B cell (primary cell): Measurements from ENCODE around the gene MT1X. TPM values are rescaled to one million over a fixed set of nuclear protein-coding genes. Genes with fewer than 3 reads are reported as not detected.
A peak's percentile ranks its signal among the peaks of the same experiment; 100 is the strongest.

Source experiments
- ATAC-seq: fragments of 200-7000 bp; cut with Tn5 transposase; one replicate; pipeline ENCODE4 v1.10.0; 2021; ENCODE audit warnings: low read depth, mild to moderate bottlenecking, moderate number of reproducible peaks, moderate library complexity
- CTCF ChIA-PET: fragments of 350-600 bp; sonication (Branson Sonifier 250); formaldehyde crosslinking; loops from one replicate; lab custom pipeline; 2021; ENCODE audit warnings: antibody characterized with exemption, inconsistent platforms; lab: Charles Lee
- POLR2A ChIA-PET: fragments of 350-600 bp; sonication (Branson Sonifier 250); formaldehyde crosslinking; loops from one replicate; lab custom pipeline; 2021; ENCODE audit warnings: antibody characterized with exemption; lab: Charles Lee
- DNase-seq: peaks from one replicate; pipeline ENCODE4 v3.0.0; 2013
- H2AFZ ChIP-seq: 2 replicates; pipeline ENCODE4 v1.6.1; 2012; ENCODE audit warnings: mild to moderate bottlenecking, low read depth, low read length; ENCODE audit not compliant: insufficient read depth, poor library complexity, severe bottlenecking
- H3K27ac ChIP-seq, 2 donors: 1 replicate in 1 of 2; 2 replicates in 1 of 2; pipeline ENCODE4 v1.5.1; 2012 to 2013; ENCODE audit warnings: low read length in 2 of 2, mild to moderate bottlenecking in 2 of 2, moderate library complexity in 1 of 2
- H3K27me3 ChIP-seq, 4 experiments: fragments of 200-600 bp in 1 of 4; sonication (generic) in 1 of 4; replicated peaks in 1 of 4; 1 replicate in 2 of 4; 2 replicates in 2 of 4; pipeline versions ENCODE4 v1.6.1 to v1.7.0; 2013 to 2016; ENCODE audit warnings: low read length in 3 of 4, mild to moderate bottlenecking in 2 of 4, mixed read lengths in 1 of 4, moderate library complexity in 1 of 4; ENCODE audit not compliant: insufficient read depth in 4 of 4, control insufficient read depth in 3 of 4; ENCODE audit errors: control extremely low read depth in 1 of 4
- H3K36me3 ChIP-seq, 2 experiments: replicated peaks in 1 of 2; 1 replicate in 1 of 2; 2 replicates in 1 of 2; pipeline versions ENCODE4 v1.6.1 to v1.7.1; 2013; ENCODE audit warnings: low read length in 1 of 2; ENCODE audit not compliant: insufficient read depth in 2 of 2, control insufficient read depth in 1 of 2; ENCODE audit errors: control extremely low read depth in 1 of 2, extremely low read depth in 1 of 2
- H3K4me1 ChIP-seq, 2 donors: fragments of 200-600 bp in 1 of 2; sonication (generic) in 1 of 2; 1 replicate in 1 of 2; 2 replicates in 1 of 2; pipeline versions ENCODE4 v1.5.1 to v1.6.1; 2013 to 2017; ENCODE audit warnings: low read length in 2 of 2; ENCODE audit not compliant: control insufficient read depth in 2 of 2, insufficient read depth in 2 of 2
- H3K4me2 ChIP-seq: replicated peaks from 2 replicates; pipeline ENCODE3; 2012; ENCODE audit warnings: mild to moderate bottlenecking, low read depth, low read length; ENCODE audit not compliant: poor library complexity, severe bottlenecking
- H3K4me3 ChIP-seq, 5 experiments: fragments of 200-600 bp in 1 of 5; sonication (generic) in 1 of 5; 1 replicate in 3 of 5; 2 replicates in 2 of 5; pipeline versions ENCODE4 v1.5.1 to v1.7.0; 2011 to 2016; ENCODE audit warnings: low read length in 4 of 5, mild to moderate bottlenecking in 4 of 5, low read depth in 2 of 5, control low read depth in 1 of 5, moderate library complexity in 1 of 5; ENCODE audit not compliant: insufficient read depth in 1 of 5; ENCODE audit errors: control extremely low read depth in 1 of 5, extremely low read depth in 1 of 5
- H3K79me2 ChIP-seq: fragments of 200-600 bp; sonication (generic); one replicate; pipeline ENCODE4 v1.6.0; 2016; ENCODE audit warnings: low read length; ENCODE audit not compliant: control insufficient read depth, insufficient read depth
- H3K9ac ChIP-seq: fragments of 200-600 bp; sonication (generic); 2 replicates; pipeline ENCODE4 v1.6.1; 2017; ENCODE audit warnings: mild to moderate bottlenecking, low read length, moderate library complexity
- H3K9me3 ChIP-seq, 3 donors: one replicate each; pipeline versions ENCODE4 v1.6.1 to v1.7.1; 2013; ENCODE audit warnings: low read length in 2 of 3; ENCODE audit not compliant: control insufficient read depth in 2 of 3, insufficient read depth in 1 of 3; ENCODE audit errors: control extremely low read depth in 1 of 3
- H4K20me1 ChIP-seq: 2 replicates; pipeline ENCODE4 v1.6.0; 2012; ENCODE audit warnings: mild to moderate bottlenecking, low read length; ENCODE audit not compliant: insufficient read depth, control insufficient read depth, poor library complexity, severe bottlenecking
- H3K27ac Mint-ChIP-seq: one replicate; pipeline ENCODE4 v1.8.0; 2021; ENCODE audit warnings: mixed read lengths
- H3K27me3 Mint-ChIP-seq: one replicate; pipeline ENCODE4 v1.8.0; 2021; ENCODE audit warnings: mixed read lengths
- H3K4me1 Mint-ChIP-seq: one replicate; pipeline ENCODE4 v1.8.0; 2021; ENCODE audit warnings: mixed read lengths
- H3K4me3 Mint-ChIP-seq: one replicate; pipeline ENCODE4 v1.8.0; 2021; ENCODE audit warnings: mixed read lengths
- H3K9me3 Mint-ChIP-seq: one replicate; pipeline ENCODE4 v1.8.0; 2022; ENCODE audit warnings: mixed read lengths; ENCODE audit not compliant: insufficient read depth
- EZH2 ChIP-seq: IDR thresholded peaks from 2 replicates; pipeline ENCODE4 v1.6.1; 2012; ENCODE audit warnings: borderline replicate concordance, low read depth, mild to moderate bottlenecking, moderate library complexity, low read length; ENCODE audit not compliant: insufficient read depth, poor library complexity, severe bottlenecking
- WGBS: methylation state at CpG from one replicate; pipeline ENCODE4 v1.1.5; 2013; ENCODE audit warnings: missing lambda C conversion rate; ENCODE audit not compliant: insufficient coverage; 5-methylcytosine and 5-hydroxymethylcytosine counted together
- intact Hi-C: fragments of 100-400 bp; cut with micrococcal nuclease; formaldehyde crosslinking; loops from one replicate; pipeline ENCODE4 v1.10.0; 2022
- polyA plus RNA-seq: library from polyadenylated mRNA; depleted of rRNA; stranded (reverse); fragments of >200 nt; gene quantifications from 2 replicates; pipeline ENCODE4 v1.2.3, GENCODE V29; 2012
- total RNA-seq, 2 donors: library from RNA; stranded (reverse); fragments of 120-200 nt in 1 of 2; gene quantifications; 1 replicate in 1 of 2; 2 replicates in 1 of 2; pipeline versions ENCODE4 v1.2.3 to v1.2.4, GENCODE V29; 2013 to 2022
- TF ChIP-seq, protein P1 (sequence below): fragments of 200-600 bp; IDR thresholded peaks from one replicate; pipeline ENCODE4 v1.8.0; 2022; ENCODE audit warnings: antibody characterized with exemption, mild to moderate bottlenecking

The MT1X gene
- total and polyA plus RNA-seq, 2 donors (not counting 1 experiment from before 2014, with no cell fraction given): 9.1 to 17.2 TPM

GRCh38 chr16:56672761-56673536, 9.3 kb upstream of the MT1X start:
- Histone ChIP-seq H3K79me2 (no peaks in the 10 kb centered on the region), H3K27ac (no peak overlapping the region), H4K20me1 (no peaks in the 10 kb centered on the region), H3K4me2 (no peak overlapping the region), H3K9me3 (peaks cover 0 to 3% (median 0%) of the 10 kb centered on the region in 3 donors), H3K36me3 (no peaks in the 10 kb centered on the region), H2AFZ (no peak overlapping the region), H3K4me3 (no peak overlapping the region), H3K9ac (no peak overlapping the region), H3K4me1 (peaks cover 16 to 17% of the 10 kb centered on the region in 2 donors), H3K27me3 (peaks cover 0 to 65% (median 33%) of the 10 kb centered on the region in 4 experiments)
- POLR2A ChIA-PET: interaction anchor here (1.5 kb wide), 1 partner anchor 29 kb away, joined by 5 read pairs; no protein-coding TSS in a partner anchor
- CTCF ChIA-PET: interaction anchor here (1.2 to 2.4 kb wide), 3 partner anchors 25 to 29 kb away, joined by 3 to 19 read pairs (median 3); no protein-coding TSS in a partner anchor
- Mint-ChIP-seq H3K4me3 (no peak overlapping the region), H3K27ac (no peak overlapping the region), H3K27me3 (peaks cover 77% of the 10 kb centered on the region), H3K4me1 (peaks cover 15% of the 10 kb centered on the region), H3K9me3 (no peaks in the 10 kb centered on the region)
- WGBS: 87% methylated on average over 6 of the region's 11 CpGs
- TF ChIP-seq, protein P1, sequence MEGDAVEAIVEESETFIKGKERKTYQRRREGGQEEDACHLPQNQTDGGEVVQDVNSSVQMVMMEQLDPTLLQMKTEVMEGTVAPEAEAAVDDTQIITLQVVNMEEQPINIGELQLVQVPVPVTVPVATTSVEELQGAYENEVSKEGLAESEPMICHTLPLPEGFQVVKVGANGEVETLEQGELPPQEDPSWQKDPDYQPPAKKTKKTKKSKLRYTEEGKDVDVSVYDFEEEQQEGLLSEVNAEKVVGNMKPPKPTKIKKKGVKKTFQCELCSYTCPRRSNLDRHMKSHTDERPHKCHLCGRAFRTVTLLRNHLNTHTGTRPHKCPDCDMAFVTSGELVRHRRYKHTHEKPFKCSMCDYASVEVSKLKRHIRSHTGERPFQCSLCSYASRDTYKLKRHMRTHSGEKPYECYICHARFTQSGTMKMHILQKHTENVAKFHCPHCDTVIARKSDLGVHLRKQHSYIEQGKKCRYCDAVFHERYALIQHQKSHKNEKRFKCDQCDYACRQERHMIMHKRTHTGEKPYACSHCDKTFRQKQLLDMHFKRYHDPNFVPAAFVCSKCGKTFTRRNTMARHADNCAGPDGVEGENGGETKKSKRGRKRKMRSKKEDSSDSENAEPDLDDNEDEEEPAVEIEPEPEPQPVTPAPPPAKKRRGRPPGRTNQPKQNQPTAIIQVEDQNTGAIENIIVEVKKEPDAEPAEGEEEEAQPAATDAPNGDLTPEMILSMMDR: no peak
- no peak for TF ChIP-seq EZH2
- DNase-seq (no peak), ATAC-seq (no peak)
- intact Hi-C loops: no loop called here

DNA sequence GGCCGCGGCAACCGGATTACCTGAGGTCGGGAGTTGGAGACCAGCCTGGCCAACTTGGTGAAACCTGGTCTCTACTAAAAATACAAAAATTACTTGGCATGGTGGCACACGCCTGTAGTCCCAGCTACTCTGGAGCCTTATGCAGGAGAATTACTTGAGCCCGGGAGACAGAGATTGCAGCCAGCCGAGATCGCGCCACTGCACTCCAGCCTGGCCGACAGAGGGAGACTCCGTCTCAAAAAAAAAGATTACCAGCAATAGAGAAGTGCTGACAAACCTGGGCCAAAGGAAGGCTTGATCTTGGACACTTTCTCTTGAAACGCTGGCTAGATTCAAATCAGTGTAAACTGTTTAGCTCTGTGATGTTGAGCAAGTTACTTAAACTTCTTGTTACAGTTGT, 8.3 kb upstream of the MT1X start:
- 35% methylated on average over 12 of the region's 12 CpGs for WGBS
- Mint-ChIP-seq H3K4me3 (no peak overlapping the region), H3K27ac (no peak overlapping the region), H3K4me1 (peaks cover 15% of the 10 kb centered on the region), H3K27me3 (peaks cover 69% of the 10 kb centered on the region), H3K9me3 (no peaks in the 10 kb centered on the region)
- ChIA-PET CTCF (interaction anchor here (1.2 to 2.4 kb wide), 2 partner anchors 24 to 28 kb away, joined by 3 to 19 read pairs; no protein-coding TSS in a partner anchor), POLR2A (interaction anchor here (1.5 kb wide), 1 partner anchor 28 kb away, joined by 5 read pairs; no protein-coding TSS in a partner anchor)
- Histone ChIP-seq H3K27ac (no peak overlapping the region), H2AFZ (no peak overlapping the region), H3K79me2 (no peaks in the 10 kb centered on the region), H3K27me3 (peaks cover 0 to 57% (median 26%) of the 10 kb centered on the region in 4 experiments), H3K4me2 (no peak overlapping the region), H3K4me1 (peaks cover 16 to 17% of the 10 kb centered on the region in 2 donors), H3K9ac (no peak overlapping the region), H3K4me3 (no peak overlapping the region), H4K20me1 (no peaks in the 10 kb centered on the region), H3K36me3 (no peaks in the 10 kb centered on the region), H3K9me3 (no peaks in the 10 kb centered on the region)
- intact Hi-C loops: loop anchor here (1.0 kb wide), 1 partner anchor 28 kb away; no protein-coding TSS in a partner anchor
- DNase-seq (peak; percentile 47), ATAC-seq (peak; percentile 41)
- no peak for TF ChIP-seq EZH2
- TF ChIP-seq, protein P1: peak; percentile 39
